Activated CD4-positive, CD25-positive, alpha-beta regulatory T cell treated with anti-CD3 and anti-CD28 coated beads, Interleukin-2, amount 50 U/mL, for 24 hours (primary cell): Measurements from ENCODE around the gene EIPR1.
"Not testable (repeated sequence)": the region's sequence is repeated elsewhere in the genome, so short reads cannot be mapped to it uniquely, and the experiment has no call there.

Experiments used
- ATAC-seq, 2 donors: fragments of 150-1000 bp; cut with Tn5 transposase; one replicate each; pipeline ENCODE4 v1.10.0; 2021; ENCODE audit warnings: mild to moderate bottlenecking in 1 of 2, moderate library complexity in 1 of 2

Gene EIPR1

GRCh38 chr2:3285901-3286645 lies 91.5 kb downstream of the EIPR1 start:
- no peak for ATAC-seq

GRCh38 chr2:3284657-3285630 lies 92.7 kb downstream of the EIPR1 start:
- no peak for ATAC-seq

GRCh38 chr2:3283876-3284656 lies 93.6 kb downstream of the EIPR1 start:
- not testable (repeated sequence) for ATAC-seq

- no peak for ATAC-seq
Observed at GRCh38 chr2:3283206-3283605, 94.4 kb downstream of the EIPR1 start.

GRCh38 chr2:3282056-3282998 lies 95.3 kb downstream of the EIPR1 start:
- ATAC-seq = no peak

- no peak for ATAC-seq
Observed at GRCh38 chr2:3280683-3281520, 96.7 kb downstream of the EIPR1 start.

GRCh38 chr2:3280197-3280596 lies 97.4 kb downstream of the EIPR1 start:
- ATAC-seq = no peak

- ATAC-seq = no peak
Observed at GRCh38 chr2:3279236-3279960, 98.2 kb downstream of the EIPR1 start.

GRCh38 chr2:3278521-3279218 lies 98.9 kb downstream of the EIPR1 start:
- no peak for ATAC-seq

GRCh38 chr2:3277748-3278520 lies 99.7 kb downstream of the EIPR1 start:
- no peak for ATAC-seq

GRCh38 chr2:3277050-3277747 lies 100.4 kb downstream of the EIPR1 start:
- no peak for ATAC-seq

- no peak for ATAC-seq
Observed at GRCh38 chr2:3272761-3273160, 104.9 kb downstream of the EIPR1 start.

- ATAC-seq = no peak
Observed at GRCh38 chr2:3270095-3270478, 107.5 kb downstream of the EIPR1 start.

- ATAC-seq = no peak
Observed at GRCh38 chr2:3269425-3270094, 108.1 kb downstream of the EIPR1 start.

GRCh38 chr2:3268705-3269029 lies 109.0 kb downstream of the EIPR1 start:
- no peak for ATAC-seq

- no peak for ATAC-seq
Observed at GRCh38 chr2:3267869-3268704, 109.5 kb downstream of the EIPR1 start.
